ENCODE data around the gene GRIA3. TPM values are rescaled to one million over a fixed set of nuclear protein-coding genes. Genes with fewer than 3 reads are reported as not detected.

GRIA3 gene
- total RNA-seq, 1 experiment from 2014 or later: not detected

- H3K27ac ChIP-seq (ENCODE audit: low read length): no peak overlapping the region
- DNase-seq (no peak), ATAC-seq (peak; percentile 42; the same call in 1 of the 2 replicates)
- H3K36me3 ChIP-seq (ENCODE audit: low read depth, low read length): no peaks in the 10 kb centered on the region
- H3K4me1 ChIP-seq (ENCODE audit: insufficient read depth, low read length): no peaks in the 10 kb centered on the region
- H3K9me3 ChIP-seq (ENCODE audit: low read length): no peaks in the 10 kb centered on the region
- H3K9ac ChIP-seq (ENCODE audit: low read length): no peak overlapping the region
- H3K27me3 ChIP-seq (ENCODE audit: low read length): no peaks in the 10 kb centered on the region
- no peaks in the 10 kb centered on the region for H3F3A ChIP-seq (ENCODE audit: low read length, unreplicated experiment)
- ChIA-PET CTCF (no interaction called here), POLR2A (ENCODE audit: unreplicated experiment) (no interaction called here)
- intact Hi-C loops (cut with micrococcal nuclease): no loop called here
- H4K20me1 ChIP-seq (ENCODE audit: low read length): no peaks in the 10 kb centered on the region
- TF ChIP-seq EZH2phosphoT487 (IDR thresholded peaks at IDR 0.05; ENCODE audit: borderline replicate concordance, low read length) (no peak), EZH2 (IDR thresholded peaks at IDR 0.05; ENCODE audit: low read length, unreplicated experiment) (no peak), CTCF (conservative IDR thresholded peaks at IDR 0.05; ENCODE audit: low read depth, low read length) (no peak)
- no peak overlapping the region for H3K4me2 ChIP-seq (ENCODE audit: low read length)
- no peaks in the 10 kb centered on the region for H3K79me2 ChIP-seq (ENCODE audit: low read length)
- H3K4me3 ChIP-seq (ENCODE audit: low read length): no peak overlapping the region
- no peak overlapping the region for H2AFZ ChIP-seq (ENCODE audit: low read length)
- BruUV-seq (replicated peaks): no TSS peak
- H3K9me2 ChIP-seq (replicated peaks; ENCODE audit: low read length): no peaks in the 10 kb centered on the region
These were observed 35.8 kb downstream of the GRIA3 start for GRCh38 chrX:123219916-123220315.

GRCh38 chrX:123222920-123223319 lies 38.8 kb downstream of the GRIA3 start:
- ATAC-seq: no peak
- Histone ChIP-seq H3K9ac (ENCODE audit: low read length) (no peak overlapping the region), H3F3A (ENCODE audit: low read length, unreplicated experiment) (no peaks in the 10 kb centered on the region), H2AFZ (ENCODE audit: low read length) (no peak overlapping the region), H3K79me2 (ENCODE audit: low read length) (no peaks in the 10 kb centered on the region), H3K4me3 (ENCODE audit: low read length) (no peak overlapping the region), H3K27me3 (ENCODE audit: low read length) (no peaks in the 10 kb centered on the region), H3K4me2 (ENCODE audit: low read length) (no peak overlapping the region), H3K9me3 (ENCODE audit: low read length) (no peaks in the 10 kb centered on the region), H4K20me1 (ENCODE audit: low read length) (no peaks in the 10 kb centered on the region), H3K9me2 (replicated peaks; ENCODE audit: low read length) (no peaks in the 10 kb centered on the region), H3K27ac (ENCODE audit: low read length) (no peak overlapping the region), H3K4me1 (ENCODE audit: insufficient read depth, low read length) (no peaks in the 10 kb centered on the region), H3K36me3 (ENCODE audit: low read depth, low read length) (no peaks in the 10 kb centered on the region)
- CTCF ChIA-PET: no interaction called here
- TF ChIP-seq EZH2phosphoT487 (IDR thresholded peaks at IDR 0.05; ENCODE audit: borderline replicate concordance, low read length): no peak
- no peak for TF ChIP-seq EZH2 (IDR thresholded peaks at IDR 0.05; ENCODE audit: low read length, unreplicated experiment)
- no peak for TF ChIP-seq CTCF (conservative IDR thresholded peaks at IDR 0.05; ENCODE audit: low read depth, low read length)
- intact Hi-C loops (cut with micrococcal nuclease): no loop called here
- no peak for DNase-seq
- POLR2A ChIA-PET (ENCODE audit: unreplicated experiment): no interaction called here
- BruUV-seq (replicated peaks): no TSS peak

- H3K9ac ChIP-seq (ENCODE audit: low read length): no peak overlapping the region
- no peaks in the 10 kb centered on the region for H3K4me1 ChIP-seq (ENCODE audit: insufficient read depth, low read length)
- no peaks in the 10 kb centered on the region for H3K9me3 ChIP-seq (ENCODE audit: low read length)
- intact Hi-C loops (cut with micrococcal nuclease): no loop called here
- H2AFZ ChIP-seq (ENCODE audit: low read length): no peak overlapping the region
- ChIA-PET POLR2A (ENCODE audit: unreplicated experiment) (no interaction called here), CTCF (no interaction called here)
- H3K9me2 ChIP-seq (replicated peaks; ENCODE audit: low read length): no peaks in the 10 kb centered on the region
- no peak overlapping the region for H3K27ac ChIP-seq (ENCODE audit: low read length)
- no peaks in the 10 kb centered on the region for H3K79me2 ChIP-seq (ENCODE audit: low read length)
- TF ChIP-seq CTCF (conservative IDR thresholded peaks at IDR 0.05; ENCODE audit: low read depth, low read length): no peak
- no peak overlapping the region for H3K4me2 ChIP-seq (ENCODE audit: low read length)
- no peaks in the 10 kb centered on the region for H3K27me3 ChIP-seq (ENCODE audit: low read length)
- no peak overlapping the region for H3K4me3 ChIP-seq (ENCODE audit: low read length)
- ATAC-seq (no peak), DNase-seq (no peak)
- no TSS peak for BruUV-seq (replicated peaks)
- no peaks in the 10 kb centered on the region for H4K20me1 ChIP-seq (ENCODE audit: low read length)
- no peaks in the 10 kb centered on the region for H3K36me3 ChIP-seq (ENCODE audit: low read depth, low read length)
- no peaks in the 10 kb centered on the region for H3F3A ChIP-seq (ENCODE audit: low read length, unreplicated experiment)
These were observed 39.3 kb downstream of the GRIA3 start for GRCh38 chrX:123223409-123223808.
